ENCODE data around the gene FAM174C. TPM values are rescaled to one million over a fixed set of nuclear protein-coding genes. Genes with fewer than 3 reads are reported as not detected.

Gene FAM174C
- total RNA-seq, 4 donors from 2014 or later, result 37.4 to 76.7 (median 46.7) TPM

GRCh38 chr19:1259206-1259875, 16.0 kb upstream of the FAM174C start:
- TF ChIP-seq CTCF (IDR thresholded peaks at IDR 0.05; ENCODE audit: low read depth), result no peak

GRCh38 chr19:1259876-1260748, 15.2 kb upstream of the FAM174C start:
- no peak for TF ChIP-seq CTCF (IDR thresholded peaks at IDR 0.05; ENCODE audit: low read depth)

GRCh38 chr19:1260749-1261537, 14.4 kb upstream of the FAM174C start:
- no peak for TF ChIP-seq CTCF (IDR thresholded peaks at IDR 0.05; ENCODE audit: low read depth)

GRCh38 chr19:1261538-1261797, 13.9 kb upstream of the FAM174C start:
- no peak for TF ChIP-seq CTCF (IDR thresholded peaks at IDR 0.05; ENCODE audit: low read depth)

GRCh38 chr19:1261798-1262622, 13.3 kb upstream of the FAM174C start:
- TF ChIP-seq CTCF (IDR thresholded peaks at IDR 0.05; ENCODE audit: low read depth), result no peak

GRCh38 chr19:1262623-1263123, 12.7 kb upstream of the FAM174C start:
- no peak for TF ChIP-seq CTCF (IDR thresholded peaks at IDR 0.05; ENCODE audit: low read depth)
